GM18502 (cell line): ENCODE results near the gene TNNI2.

Experiments used
- ATAC-seq: cut with Tn5 transposase; IDR thresholded peaks from one replicate; pipeline ENCODE4 v1.9.1; 2021; ENCODE audit warnings: mild to moderate bottlenecking; ENCODE audit not compliant: unreplicated experiment, poor library complexity

TNNI2 gene

DNA sequence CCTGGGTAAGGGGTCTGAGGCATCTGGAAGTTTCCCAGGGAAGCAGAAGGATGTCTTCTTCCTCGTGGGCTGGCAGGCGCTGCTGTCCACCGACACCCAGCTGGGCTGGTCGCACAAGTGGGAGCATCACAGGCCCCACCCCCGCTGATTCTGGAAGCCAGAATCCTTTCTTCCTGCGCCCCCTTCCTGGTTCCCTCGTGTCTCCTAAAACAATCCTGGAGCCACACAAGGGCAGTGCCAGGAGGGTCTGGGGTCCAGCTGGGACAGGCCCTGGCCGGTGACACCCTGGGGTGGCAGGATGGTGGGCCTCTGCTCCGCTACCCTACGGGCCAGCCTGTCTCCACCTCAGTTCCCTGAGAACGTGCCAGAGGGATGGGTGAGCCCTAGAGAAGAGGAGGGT, 18.3 kb downstream of the TNNI2 start:
- ATAC-seq: no peak

DNA sequence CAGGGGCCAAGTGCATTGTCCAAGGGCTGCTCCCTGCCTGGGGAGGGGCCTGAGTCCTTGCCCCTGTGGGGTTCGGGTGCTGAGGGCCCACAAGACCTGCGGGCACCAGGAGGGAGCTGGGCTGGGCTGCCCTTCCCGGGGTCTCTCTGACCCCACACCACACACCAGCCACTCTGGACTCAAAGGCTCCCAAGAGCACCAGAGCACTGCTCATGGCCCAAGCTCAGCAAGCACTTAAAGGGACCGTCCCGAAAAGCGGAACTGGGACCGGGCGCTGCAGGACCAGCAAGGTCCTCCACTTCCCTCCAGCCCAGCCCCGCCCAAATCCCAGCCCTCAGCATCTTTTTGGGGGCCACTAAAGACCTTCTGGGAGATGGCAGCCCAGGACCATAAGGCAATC, 19.4 kb downstream of the TNNI2 start:
- no peak for ATAC-seq

DNA sequence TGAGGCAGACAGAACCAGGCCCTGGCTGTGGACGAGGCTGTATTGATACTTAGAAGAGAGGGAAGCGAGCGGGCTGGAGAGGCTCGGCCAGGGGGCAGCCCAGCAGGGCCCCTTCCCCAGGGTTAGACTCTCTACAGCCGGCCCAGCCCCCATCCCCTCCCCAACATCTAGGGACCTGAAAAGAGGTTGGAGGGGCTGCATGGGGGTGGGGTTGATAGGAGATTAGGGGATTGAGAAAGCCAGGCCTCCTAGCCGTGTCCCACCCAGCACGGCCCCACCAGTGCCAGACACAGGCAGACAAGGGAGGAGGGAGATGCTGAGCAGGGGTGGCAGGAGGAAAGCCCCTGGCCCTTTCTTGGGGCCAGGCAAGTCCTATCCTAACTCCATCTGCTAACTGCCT, 19.8 kb downstream of the TNNI2 start:
- no peak for ATAC-seq

DNA sequence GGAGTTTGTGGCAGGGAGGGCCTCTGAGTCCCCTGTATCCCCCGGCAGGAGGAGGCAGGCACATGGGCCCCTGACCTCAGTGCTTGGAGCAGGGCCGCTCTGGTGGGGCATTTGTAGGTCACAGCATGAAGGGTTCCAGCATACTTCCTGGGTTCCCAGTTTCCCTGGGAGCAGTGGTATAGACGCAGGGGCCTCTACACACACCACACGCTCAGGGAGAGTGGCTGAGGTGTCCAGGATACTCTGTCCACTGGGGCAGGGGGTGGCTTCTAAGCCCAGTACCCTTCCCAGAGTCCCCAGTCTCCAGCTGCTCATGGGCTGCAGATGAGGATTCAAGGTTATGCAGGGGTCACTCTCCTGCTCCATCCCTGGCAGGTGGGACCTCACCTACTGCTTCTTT, 20.2 kb downstream of the TNNI2 start:
- no peak for ATAC-seq

DNA sequence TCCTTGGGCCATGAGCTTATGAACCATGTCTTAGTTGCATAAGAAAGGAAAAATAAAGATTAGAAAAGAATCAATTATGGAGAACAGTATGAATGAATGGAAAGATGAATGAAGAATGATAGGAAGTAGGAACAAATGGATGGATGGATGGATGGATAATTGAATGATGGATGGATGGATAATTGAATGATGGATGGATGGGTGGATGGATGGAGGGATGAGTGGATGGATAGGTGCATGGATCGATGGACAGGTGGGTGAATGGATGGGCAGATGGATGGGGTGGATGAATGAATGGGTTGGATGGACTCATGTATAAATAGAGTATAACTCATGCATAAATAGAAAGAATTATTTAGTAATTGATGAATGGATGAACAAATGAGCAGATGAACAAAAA, 21.3 kb downstream of the TNNI2 start:
- no peak for ATAC-seq

DNA sequence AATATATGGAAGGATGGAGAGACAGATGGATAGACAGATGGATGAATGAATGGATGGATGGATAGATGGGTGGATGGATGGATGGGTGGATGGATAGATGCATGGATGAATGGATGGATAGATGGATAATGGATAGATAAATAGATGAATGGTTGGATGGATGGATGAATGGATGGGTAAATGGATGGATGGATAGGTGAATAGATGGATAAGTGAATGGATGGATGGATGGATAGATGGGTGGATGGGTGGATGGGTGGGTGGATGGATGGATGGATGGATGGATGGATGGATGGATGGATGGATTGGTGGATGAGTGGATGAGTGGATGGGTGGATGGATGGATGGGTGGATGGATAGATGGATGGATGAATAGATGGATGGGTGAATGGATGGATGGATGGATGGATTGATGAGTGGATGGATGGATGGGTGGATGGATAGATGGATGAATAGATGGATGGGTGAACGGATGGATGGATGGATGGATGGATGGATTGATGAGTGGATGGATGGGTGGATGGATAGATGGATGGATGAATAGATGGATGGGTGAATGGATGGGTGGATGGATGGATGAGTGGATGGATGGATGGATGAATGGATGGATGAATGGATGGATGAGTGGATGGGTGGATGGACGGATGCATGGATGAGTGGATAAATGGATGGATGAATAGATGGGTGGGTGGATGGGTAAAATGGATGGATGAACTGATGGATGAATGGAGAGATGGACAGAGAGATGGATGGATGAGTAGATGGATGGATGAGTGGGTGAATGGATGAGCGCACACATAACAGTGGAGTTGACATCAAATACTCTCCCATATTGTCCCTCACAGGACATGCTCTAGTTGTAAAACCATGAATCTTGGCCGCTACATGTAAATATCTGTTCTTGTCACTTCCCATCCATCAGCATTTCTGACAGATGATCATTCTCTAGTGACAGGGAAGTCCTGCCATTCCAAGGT, 22.9 kb downstream of the TNNI2 start:
- no peak for ATAC-seq

DNA sequence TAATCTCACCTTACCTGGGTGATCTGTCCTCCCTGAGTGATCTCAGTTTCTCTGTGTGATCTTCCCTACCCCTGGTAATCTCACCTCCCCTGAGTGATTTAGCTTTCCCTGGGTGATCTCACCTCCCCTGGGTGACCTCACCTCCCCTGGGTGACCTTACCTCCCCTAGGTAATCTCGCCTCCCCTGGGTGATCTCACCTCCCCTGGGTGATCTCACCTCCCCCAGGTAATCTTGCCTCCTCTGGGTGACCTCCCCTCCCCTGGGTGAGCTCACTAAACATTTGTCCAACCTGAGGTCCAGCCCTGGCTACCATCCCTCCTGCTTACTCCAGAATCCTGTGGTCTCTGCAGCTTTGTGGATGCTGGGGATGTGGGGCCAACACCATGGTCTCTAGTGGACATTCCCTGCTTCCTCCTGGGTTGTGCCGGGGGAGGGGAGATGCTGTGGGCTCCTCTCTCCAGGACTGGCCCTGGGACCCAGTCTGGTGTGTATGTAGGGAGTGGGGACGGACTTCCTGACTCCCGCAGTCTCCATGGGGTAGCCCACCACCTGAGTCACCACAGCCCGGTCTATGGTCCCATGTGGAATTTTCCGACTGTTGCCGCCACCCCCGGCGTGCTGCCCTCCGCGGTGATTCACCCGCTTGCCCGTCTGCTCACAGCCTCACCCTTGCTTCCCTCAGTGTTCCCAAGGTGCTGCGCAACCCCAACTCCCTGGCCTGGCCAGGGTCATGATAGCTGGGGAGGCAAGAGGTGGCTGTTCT, 24.0 kb downstream of the TNNI2 start:
- ATAC-seq: no peak

DNA sequence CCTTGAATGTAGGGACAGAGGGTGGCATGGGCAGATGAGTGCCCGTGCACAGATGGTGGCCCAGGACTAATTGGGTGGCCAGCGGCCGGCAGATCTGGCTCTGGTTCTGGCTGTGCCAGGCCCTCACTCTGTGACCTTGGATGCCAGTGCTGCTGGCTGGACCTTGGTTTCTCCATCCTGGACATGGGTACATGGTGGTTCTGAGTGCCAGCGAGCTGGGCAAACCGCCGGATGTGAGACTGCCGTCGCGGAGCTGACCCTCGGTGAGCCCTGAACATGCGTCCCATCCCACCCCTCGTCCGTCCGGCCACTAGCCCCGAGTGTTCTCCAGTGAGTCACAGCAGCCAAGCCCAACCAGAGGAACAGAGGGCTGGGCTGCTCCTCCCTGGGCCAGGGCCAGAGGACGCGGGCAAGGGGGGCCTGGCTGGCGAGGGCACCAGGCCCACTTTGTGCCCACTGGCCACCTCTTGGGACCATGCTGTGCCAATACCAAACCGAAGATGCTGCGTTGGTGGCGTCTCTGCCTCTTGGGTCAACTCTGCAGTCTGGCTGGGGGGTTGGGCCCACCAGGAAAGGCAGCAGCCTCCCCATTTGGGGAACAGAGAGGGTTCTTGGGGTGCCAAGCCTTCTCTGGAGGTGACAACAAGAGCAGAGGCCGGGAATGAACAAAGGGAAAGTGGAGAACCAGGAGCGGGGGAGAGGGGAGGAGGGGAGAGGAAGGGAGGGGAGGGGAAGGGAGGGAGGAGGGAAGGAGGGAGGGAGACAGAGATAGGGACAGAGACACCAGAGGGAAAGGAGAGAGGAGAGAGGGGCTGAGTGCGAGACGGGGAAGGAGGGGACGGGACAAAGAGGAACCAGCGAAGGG, 24.8 kb downstream of the TNNI2 start:
- ATAC-seq: no peak

DNA sequence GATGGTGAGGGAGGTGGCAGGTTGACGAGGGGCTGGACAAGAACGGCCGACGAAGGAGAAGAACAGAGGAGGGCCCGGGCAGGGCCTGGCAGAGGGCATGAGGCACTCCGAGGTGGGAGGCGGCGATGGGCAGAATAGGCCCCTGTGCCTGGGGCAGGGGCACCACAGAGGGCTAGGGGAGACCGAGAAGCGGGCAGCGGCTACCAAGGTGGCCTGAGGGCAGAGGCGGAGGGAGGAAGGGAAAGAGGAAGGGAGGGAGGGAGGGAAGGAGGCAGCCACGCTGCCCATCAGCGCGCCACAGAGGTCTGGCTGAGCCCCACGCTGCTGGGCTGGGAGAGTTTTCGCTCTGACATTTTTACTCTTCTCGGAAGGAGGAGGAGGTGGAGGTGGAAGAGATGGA, 25.4 kb downstream of the TNNI2 start:
- no peak for ATAC-seq

DNA sequence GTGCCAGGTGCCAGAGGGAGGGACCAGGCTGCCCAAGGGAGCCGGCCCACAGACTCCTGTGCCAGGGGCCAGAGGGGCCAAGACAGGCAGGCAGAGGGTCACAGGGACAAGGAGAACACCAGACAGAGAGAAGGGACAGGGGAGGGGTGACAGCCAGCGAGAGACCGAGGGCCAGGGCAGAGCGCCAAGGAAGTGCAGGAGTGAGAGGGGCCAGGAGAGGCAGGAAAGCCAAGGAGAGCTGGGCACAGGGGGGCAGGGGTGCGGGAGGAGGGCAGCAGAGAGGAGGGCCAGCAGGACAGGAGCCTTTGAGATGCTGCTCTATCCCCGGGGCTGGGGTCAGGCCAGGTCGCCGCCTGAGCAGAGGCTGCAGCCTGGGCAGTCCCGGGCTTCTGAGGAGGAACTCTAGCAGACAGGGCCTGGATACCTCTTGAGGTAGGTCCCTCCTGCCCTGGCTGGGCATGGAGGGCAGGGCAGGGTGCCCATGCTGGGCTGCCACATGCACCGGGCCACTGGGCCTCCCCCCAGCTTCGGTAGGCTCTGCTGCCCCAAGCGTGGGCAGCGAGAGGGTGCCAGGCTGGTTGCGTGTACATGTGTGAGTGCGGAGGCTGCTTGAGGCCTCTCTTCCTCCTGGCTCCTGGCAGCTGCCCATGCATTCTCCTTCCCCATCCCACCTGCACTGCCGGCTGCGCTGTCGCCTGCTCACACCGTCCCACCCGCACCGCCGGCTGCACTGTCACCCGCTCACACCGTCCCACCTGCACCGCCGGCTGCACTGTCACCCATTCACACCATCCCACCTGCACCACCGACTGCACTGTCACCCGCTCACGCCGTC, 26.3 kb downstream of the TNNI2 start:
- no peak for ATAC-seq

DNA sequence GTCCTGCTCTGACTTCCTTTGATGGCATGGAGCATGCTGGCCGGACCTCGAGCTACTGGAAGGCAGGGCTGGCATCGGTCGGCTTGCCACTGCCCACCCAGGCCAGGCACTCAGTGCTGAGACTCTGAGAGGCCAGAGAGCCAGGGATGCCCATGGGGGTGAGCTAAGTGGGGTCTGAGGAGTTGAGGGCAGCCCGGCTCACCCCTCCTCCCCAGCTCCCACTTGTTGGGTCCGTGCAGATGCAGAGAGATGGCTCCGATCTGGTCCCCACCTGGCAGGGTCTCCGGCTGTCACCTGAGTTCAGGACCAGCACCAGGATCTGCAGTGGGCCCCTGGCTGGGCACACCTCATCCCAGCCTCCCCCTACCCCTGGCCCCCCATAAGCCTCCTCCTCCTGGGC, 27.4 kb downstream of the TNNI2 start:
- ATAC-seq: no peak

DNA sequence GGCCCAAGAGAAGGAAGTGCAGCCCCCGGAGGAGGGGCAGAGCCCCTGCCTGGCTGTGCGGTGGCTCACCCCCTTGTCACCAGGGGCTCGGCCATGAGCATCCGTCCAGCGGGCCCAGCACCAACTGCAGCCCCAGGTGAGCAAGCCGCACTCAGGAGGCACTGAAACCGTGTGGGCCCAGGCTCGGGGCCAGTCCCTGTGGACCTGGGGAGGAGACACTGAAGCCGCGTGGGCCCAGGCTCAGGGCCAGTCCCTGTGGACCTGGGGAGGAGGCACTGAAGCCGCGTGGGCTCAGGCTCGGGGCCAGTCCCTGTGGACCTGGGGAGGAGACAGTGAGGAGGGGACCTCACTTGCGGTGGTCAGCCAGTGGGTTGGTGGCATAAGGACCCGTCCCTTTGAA, 28.0 kb downstream of the TNNI2 start:
- ATAC-seq: no peak

DNA sequence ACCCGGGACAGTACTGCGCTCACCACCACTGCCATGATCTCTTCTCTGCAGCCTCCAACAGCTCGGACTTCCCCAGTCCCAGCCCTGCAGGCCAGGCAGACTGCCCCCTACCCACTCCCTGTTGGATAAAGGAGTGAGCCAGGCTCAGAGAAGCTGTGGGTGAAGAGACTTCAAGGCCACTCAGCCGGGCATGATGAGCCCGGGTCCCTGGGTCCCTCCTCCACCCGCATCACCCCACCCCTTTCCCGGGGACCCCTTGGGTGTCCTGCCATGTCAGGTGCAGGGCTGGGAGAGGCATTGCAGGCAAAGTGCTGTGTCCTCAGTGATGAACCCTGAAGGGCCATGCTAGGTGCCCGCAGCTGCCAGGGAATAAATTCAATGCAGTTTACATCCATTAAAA, 28.6 kb downstream of the TNNI2 start:
- ATAC-seq: no peak

DNA sequence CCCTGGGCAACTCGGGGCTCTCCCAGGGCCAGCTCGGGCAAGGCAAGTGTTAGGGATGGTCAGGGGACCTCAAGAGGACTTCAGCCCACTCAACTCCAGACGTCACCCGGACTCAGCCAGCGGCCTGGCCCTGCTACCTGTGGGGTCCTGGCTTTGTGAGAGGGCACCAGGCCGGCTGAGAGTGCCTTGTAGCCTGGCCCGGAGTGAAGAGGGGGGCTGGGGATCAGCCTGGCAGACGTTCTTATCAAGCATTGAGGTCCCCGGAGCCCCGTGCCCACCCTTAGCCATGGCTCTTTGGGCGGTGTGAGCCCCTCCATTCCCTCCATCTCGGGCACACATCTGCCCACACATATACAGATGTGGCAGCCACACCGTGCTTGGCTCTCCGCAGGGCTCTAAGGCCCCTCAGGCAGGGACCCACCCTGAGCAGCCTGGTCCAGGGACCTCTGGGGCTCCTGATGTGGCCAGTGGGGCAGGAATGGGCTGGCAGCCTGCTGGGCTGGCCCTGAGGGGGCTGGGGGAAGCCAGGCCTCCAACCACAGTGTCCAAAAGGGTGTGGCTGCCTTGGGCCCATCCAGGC, 29.4 kb downstream of the TNNI2 start:
- ATAC-seq: no peak

DNA sequence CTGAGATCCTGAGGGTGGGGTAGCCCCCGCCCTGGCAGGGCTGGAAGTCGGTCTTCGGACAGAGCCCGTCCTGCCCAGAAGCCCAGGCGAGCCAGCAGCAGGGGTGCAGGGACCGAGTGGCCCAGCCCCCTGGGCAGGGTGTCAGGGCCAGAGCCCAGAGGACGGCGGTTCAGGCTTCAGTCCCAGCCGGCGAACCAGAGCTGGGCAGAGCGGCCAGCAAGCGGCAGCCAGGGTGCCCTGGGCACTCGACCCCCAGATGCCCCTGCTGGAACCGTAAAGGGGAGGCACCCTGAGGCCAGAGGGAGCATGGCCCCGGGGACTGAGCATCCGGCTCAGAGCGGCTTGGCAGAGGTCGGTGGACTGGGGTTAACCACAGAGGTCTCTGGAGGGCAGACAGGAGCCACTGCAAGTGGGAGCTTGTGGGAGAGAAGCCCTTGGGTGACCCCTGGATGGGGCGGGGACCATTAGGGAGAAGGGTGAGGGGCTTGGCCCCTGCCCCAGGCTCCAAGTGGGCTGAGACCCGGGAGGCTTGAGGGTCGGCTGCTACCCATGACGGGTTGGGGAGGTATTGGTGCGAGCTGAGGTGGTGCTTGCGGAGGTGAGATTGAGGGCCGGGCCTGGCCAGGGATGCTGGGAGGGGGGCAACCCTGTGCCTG, 30.0 kb downstream of the TNNI2 start:
- no peak for ATAC-seq

DNA sequence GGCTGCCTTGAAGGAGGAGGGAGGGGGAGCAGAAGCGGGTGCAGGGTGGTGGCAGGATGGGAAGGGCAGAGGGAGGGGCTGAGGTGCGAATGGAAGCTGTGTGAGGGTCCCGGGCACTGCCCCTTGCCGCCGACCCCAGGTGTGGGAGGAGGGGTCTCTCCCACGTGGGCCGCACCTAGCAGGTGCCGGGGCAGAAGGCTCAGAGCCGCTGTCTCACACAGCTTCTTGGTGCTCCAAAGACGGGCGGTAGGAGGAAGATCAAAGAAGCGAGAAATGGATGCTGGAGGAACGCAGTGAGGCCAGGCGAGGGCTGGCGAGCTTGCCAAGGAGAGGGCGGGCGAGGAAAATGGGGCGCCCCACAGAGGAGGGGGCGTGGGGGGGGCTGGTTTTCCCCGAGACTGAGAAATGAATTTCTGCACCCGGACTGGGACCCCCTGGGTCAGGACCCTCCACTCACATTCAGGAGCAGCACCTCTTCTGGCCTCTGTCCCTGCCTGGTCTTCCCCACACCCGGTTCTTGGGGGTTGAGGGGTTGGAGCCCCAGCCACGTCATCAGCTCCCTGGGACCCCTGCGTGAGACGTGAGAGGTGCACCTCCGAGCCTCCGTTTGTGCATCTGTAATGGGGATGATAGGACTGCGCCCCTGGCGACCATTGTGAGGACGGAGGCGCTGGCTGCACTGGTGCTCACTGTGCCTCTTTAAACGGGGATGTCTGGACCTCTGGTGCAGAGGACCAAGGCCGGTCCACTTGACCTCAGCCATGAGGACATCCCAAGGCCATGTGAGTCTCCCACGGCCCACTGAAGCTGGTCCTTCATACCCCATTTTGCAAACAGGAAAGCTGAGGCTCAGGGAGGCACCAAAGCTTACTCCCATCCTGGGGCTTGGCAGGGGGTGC, 30.9 kb downstream of the TNNI2 start:
- no peak for ATAC-seq

DNA sequence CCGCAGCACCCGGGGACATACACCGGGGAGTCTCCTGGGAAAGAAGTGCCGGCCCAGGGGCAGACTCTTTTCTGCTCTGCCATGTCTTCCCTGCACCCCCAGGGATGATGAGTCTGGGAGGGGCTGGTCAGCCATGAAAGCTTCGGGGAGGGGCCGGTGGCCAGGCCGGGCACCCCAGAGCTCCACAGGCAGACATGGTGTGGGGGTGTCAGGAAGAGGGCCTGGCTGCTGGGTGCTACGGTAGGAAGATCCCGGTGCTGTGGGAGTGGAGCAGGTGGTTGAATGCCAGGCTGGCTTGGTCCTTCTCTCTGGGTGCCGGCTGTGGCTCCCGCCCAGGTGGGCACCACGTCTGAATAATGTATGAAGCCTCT, 31.5 kb downstream of the TNNI2 start:
- no peak for ATAC-seq
